Stimulated activated CD8-positive, alpha-beta memory T cell treated with anti-CD3 and anti-CD28 coated beads, Interleukin-12 subunit alpha, Interleukin-12 subunit beta, amount 100 ng/mL, for 24 hours (primary cell): Measurements from ENCODE around the gene SNED1.

Experiments
- DNase-seq: peaks from one replicate; pipeline ENCODE4 v3.0.0-alpha.2; 2020; ENCODE audit errors: extremely low read depth

SNED1 gene

GRCh38 chr2:241108271-241109209 lies 110.1 kb downstream of the SNED1 start:
- DNase-seq: no peak

GRCh38 chr2:241109210-241110088 lies 111.0 kb downstream of the SNED1 start:
- no peak for DNase-seq

- DNase-seq: no peak
Measured at GRCh38 chr2:241110089-241110606, 111.7 kb downstream of the SNED1 start.

DNA sequence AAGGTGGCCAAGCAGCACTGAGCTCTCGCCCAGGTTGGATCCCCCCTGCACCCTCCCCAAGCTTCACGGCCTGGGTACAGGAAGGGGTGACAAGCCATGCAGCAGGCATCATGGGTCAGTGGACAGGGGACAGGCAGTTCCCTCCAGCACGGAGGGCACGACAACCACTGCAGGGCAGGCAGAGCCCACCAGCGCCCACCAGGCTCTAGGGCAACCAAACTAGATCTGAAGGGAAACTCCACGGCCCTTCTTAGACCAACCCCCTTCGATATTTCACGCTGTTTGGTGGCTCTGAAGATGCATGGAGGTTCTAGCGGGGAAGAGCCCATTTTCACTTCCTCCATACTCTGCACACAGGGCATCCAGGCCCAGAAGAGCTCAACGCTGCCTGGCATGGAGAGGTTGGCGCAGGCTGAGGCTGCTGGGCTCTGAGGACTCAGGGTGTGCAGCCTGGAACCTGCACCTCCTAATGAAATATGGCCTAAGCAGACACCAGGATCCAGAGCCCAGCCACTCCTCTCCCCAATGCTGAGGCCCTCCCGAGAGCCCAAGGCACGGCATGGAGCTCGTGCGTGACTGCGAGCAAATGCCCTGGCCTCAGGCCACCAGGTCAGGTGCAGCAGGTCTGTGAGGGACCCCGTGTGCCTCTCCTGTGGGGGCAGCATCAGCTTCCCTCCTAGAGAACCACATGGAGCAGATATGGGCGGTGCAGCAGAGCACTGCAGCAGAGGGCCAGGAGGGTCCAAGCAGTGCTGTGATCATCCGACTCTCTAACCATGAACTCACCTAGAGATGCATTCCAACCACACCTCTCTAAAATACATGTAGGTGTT lies 112.4 kb downstream of the SNED1 start:
- DNase-seq: no peak

- DNase-seq: no peak
Measured at GRCh38 chr2:241111440-241111805, 113.0 kb downstream of the SNED1 start.

DNA sequence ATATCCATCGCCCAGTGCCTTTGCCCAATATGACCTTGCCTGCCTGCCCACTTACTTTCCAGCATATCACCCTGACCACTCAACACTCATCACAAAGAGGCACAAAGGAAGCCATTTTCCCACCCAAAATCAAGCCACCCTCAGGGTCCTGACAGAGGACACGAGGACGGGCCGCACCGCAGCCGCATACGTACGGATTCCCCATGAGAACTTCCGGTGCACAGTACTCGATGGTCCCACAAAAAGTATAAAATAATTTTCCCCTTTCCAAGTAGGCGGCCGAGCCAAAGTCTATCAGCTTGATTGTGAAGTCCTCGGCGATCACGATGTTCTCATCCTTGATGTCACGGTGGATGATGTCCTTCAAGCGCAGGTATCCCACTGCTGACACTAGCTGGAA lies 113.6 kb downstream of the SNED1 start:
- DNase-seq: no peak

- DNase-seq: no peak
Measured at GRCh38 chr2:241112592-241112991, 114.2 kb downstream of the SNED1 start.

DNA sequence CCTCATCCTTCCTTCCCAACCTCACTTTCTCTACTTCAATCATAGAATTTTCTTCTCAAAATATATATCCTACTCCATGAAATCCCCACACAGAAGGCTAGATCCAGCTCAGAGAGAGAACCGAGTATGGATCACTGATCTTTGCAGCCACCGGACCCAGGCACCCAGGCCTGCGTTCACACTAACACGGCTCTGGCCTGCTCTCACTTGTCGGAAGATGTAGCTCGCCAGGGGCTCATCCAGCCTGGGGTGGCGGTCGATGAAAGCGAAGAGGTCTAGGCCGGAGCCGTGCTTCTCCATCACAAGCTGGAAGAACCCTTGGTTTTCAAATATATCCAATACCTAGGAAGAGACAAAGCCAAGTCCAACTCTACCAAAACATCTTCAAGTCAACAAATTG lies 116.4 kb downstream of the SNED1 start:
- DNase-seq: no peak

DNA sequence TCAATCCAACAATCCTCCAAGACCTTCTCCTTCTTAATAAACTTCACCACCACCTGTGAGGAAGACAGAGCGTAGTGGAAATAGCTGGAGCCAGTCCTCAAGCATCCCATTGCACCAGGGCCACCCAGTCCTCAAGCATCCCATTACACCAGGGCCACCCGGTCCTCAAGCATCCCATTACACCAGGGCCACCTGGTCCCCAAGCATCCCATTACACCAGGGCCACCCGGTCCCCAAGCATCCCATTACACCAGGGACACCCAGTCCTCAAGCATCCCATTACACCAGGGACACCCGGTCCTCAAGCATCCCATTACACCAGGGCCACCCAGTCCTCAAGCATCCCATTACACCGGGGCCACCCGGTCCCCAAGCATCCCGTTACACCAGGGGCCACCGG lies 116.9 kb downstream of the SNED1 start:
- DNase-seq: no peak

DNA sequence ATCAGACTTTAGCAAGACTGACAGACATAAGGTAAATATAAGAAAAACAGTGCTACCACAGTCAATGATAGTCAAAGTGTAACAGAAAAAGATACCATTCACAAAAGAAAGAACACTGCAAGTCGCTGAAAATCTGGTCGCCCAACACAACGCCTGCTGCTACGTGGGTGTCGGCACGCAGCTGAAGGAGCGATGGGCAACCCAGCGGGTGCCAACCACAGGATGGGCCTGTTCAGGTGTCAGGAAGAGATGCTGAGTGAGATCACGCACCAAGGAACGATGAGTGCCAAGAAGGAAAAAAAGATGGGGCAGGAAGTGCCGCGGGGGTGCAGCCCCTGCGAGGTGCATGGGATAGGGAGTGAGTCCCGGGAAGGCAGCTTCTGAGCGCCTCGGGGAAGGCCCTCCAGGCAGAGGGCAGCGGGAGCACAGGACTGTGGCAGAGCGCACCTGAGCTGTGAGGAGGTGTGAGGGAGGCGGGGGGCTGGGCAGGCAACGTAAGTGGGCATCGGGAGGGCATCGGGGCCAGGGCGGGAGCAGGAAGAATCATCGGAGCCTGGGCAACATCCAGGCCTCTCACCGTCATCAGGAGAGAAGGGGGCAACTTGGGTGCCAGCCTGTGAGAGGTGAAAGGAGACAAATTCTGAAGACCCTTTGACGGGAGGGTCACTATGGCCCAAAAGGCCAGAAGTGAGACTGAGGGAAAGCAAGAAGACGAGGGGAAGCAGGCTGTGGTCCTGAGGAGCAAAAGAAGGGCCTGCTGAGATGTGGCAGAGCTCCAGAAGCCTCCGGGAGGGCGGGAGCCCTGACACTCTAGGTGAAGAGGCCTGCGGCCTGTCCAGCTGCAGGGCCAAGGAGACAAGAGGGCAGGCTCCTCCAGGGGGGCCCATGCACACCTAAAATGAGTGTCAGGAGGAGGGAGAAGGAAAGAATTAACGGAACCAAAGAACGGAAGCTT lies 118.5 kb downstream of the SNED1 start:
- DNase-seq: no peak

GRCh38 chr2:241118737-241119505 lies 120.5 kb downstream of the SNED1 start:
- no peak for DNase-seq

GRCh38 chr2:241120440-241120839 lies 122.0 kb downstream of the SNED1 start:
- no peak for DNase-seq

DNA sequence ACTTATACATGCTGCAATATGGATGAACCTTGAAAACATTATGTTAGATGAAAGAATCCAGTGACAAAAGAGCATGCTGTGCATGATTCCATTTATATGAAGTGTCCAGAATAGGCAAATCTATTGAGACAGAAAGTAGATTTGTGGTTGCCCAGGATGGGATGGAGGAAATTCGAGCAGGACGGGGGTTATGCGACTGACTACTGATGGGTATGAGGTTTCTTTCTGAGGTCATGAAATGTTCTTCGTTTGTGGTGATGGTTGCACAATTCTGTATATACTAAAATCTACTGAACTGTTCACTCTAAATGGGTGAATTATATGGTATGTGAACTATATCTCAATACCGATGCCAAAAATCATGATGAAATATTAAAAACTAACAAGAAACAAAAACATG lies 122.6 kb downstream of the SNED1 start:
- no peak for DNase-seq

DNA sequence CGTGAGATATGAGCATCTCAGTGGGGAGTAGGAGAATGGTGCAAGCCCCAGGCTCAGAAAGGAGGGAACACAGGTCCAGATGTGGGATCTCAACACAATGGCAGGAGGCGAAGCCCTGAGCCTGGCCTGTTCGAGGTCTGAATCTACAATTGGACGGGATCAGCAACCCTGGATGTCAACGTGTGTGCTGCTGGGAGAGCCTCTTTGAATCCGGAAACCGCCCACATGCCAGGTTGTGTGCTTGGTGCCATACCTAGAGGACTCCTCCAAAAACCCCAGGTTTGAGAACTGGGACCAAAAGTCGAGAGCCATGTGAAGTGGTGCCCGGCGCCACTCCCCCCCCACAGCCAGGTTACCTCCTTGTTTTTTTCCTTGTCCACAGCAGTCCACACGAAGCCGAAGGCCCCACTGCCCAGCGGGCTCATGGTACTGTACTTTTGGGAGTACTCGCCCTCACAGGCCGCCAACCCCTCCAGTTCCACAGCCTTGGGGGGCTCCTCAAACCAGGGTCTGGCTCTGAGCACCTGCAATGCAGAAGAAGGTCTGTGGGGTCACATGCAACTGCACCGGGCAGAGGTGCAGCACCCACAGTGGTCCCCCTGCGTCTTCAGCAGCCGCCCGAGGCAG lies 124.1 kb downstream of the SNED1 start:
- no peak for DNase-seq

- no peak for DNase-seq
Measured at GRCh38 chr2:241123816-241124536, 125.6 kb downstream of the SNED1 start.

DNA sequence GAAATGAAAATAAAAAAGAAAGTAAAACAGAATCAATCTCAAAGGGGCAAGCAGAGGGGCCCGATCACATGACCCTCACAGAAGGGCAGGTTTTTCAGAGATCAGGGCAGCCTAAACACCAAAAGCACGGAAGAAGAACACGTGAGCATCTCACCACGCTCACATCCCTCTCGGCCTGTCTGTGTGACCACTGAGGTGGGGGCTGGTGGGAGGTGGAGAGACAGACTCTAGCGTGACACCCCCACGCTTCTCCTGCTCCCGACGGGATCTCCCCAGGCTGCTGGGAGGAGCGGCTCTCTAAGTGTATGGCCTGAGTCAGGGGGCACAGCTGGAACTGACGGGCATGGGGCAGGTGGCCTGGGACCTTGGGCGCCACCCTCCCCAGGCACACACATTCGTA lies 127.2 kb downstream of the SNED1 start:
- DNase-seq: no peak

DNA sequence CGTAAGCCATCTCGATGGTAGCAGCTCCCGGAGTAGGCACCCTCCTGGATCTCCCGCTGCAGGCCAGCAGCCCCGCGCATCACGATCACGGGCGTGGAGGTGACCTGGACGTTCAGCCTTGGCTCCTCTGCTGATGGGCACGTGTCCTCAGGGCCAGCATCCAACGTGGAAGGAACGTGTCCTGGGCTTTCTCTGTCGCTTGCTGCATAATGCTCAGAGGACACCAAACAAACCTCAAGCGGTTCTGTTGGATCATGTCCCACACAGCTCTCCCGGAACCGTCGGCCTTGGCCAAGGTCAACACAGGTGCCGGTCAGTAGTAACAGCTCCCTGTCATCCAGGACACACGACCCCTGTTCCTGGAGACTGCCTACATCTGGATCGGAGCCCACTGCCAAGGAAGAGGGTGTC lies 127.8 kb downstream of the SNED1 start:
- no peak for DNase-seq

- DNase-seq: no peak
Measured at GRCh38 chr2:241126771-241127202, 128.4 kb downstream of the SNED1 start.

DNA sequence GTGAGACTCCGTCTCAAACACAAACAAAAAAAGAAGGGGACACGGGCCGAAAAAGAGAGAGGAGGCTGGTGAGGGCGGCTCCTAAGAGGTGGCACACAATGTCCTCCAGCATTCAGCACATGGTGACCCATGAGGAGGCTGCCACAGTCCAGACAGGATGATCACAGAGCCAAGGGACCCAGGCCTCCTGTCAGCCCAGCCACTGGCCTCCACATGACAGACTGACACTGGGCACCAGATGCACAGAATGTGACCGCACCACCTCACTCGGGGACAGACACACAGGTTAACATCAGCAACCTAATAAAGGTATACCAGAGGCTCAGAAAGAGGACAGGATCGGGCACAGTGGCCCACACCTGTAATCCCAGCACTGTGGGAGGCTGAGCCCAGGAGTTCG lies 129.8 kb downstream of the SNED1 start:
- DNase-seq: no peak
